H1 (cell line): ENCODE data around the gene FAM53A.

ENCODE experiments used
- CTCF ChIP-seq, 3 experiments: IDR thresholded peaks; 1 replicate in 2 of 3; 2 replicates in 1 of 3; pipeline versions ENCODE4 v1.5.1 to v1.6.1; 2011; ENCODE audit warnings: low read length in 3 of 3, mild to moderate bottlenecking in 3 of 3, inconsistent platforms in 2 of 3, low read depth in 1 of 3, moderate library complexity in 1 of 3; ENCODE audit not compliant: insufficient read depth in 1 of 3; ENCODE audit errors: control extremely low read depth in 1 of 3
- KDM1A ChIP-seq: fragments of 200-600, 300-600 bp; sonication (generic); IDR thresholded peaks from 2 replicates; pipeline ENCODE4 v1.7.1; 2016; ENCODE audit warnings: mild to moderate bottlenecking, low read length, borderline replicate concordance
- MAX ChIP-seq: IDR thresholded peaks from 2 replicates; pipeline ENCODE4 v1.6.1; 2012; ENCODE audit warnings: inconsistent platforms
- SP1 ChIP-seq: IDR thresholded peaks from 2 replicates; pipeline ENCODE4 v1.6.1; 2011; ENCODE audit warnings: low read depth, low read length
- SUZ12 ChIP-seq: fragments of 200-600 bp; sonication (generic); IDR thresholded peaks from 2 replicates; pipeline ENCODE4 v1.6.1; 2012; ENCODE audit warnings: mild to moderate bottlenecking, inconsistent platforms, low read length, moderate library complexity, mixed read lengths

DNA sequence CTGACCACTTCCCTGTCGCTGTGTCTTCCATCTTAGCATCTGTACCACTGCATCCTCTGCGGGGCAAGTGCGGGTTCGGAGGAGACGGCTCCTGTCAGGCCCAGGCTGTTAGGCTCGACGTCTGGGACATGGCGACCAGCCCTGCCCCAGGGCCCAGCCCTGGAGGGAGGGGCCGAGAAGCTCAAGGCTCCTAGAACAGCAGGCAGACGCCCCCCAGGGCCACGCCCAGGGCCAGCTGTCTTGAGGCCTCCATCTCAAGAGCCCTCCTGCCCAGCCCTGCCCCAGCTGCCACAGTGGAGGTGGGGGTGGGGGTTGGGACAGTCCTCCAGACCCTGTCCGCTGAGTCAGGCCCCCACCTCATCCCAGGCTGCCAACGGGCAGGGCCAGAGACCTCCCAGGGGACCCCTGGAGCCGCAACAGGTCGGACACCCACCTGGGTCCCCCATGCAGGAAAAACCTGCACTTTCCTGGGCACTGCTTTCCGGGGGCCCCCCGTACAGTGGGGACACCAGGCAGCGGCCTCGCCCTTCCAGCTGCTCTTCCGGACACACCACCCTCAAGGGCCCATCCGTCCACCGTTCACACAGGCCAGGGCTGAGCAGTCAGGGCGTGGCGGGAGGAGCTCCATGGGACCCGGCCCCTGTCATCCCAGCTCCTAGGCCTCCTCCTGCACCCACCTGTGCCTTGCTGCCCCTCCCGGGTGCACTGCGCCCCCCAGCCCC is 83.1 kb downstream of the FAM53A start:
- TF ChIP-seq CTCF (IDR thresholded peaks at IDR 0.05; ENCODE audit: control extremely low read depth in 1 of 3, insufficient read depth in 1 of 3, low read depth in 1 of 3, low read length in 3 of 3) (no peak), MAX (no peak), SP1 (no peak), SUZ12 (no peak), KDM1A (no peak)
